Cerebellar nuclear complex (tissue), 1 donor: ENCODE data around the gene MYEF2.

Experiments
- DNase-seq, 2 experiments: peaks; one replicate each; lab custom pipeline; 2025; lab: John Stamatoyannopoulos, UW

The MYEF2 gene

GRCh38 chr15:48145923-48146322 lies 32.2 kb downstream of the MYEF2 start:
- no peak for DNase-seq

GRCh38 chr15:48144889-48145288 lies 33.2 kb downstream of the MYEF2 start:
- DNase-seq, result no peak

GRCh38 chr15:48143856-48144255 lies 34.2 kb downstream of the MYEF2 start:
- no peak for DNase-seq

GRCh38 chr15:48132874-48133273 lies 45.2 kb downstream of the MYEF2 start:
- no peak for DNase-seq

- DNase-seq, result no peak
These were observed 46.8 kb downstream of the MYEF2 start for GRCh38 chr15:48131324-48131723.

GRCh38 chr15:48126667-48127355 lies 51.3 kb downstream of the MYEF2 start:
- DNase-seq, result no peak

- no peak for DNase-seq
These were observed 56.2 kb downstream of the MYEF2 start for GRCh38 chr15:48121849-48122248.

- DNase-seq, result no peak
These were observed 57.4 kb downstream of the MYEF2 start, which contains the start of gene SLC24A5 for GRCh38 chr15:48120745-48121144. Gene SLC24A5 (plus strand): TSS chr15:48120990. CDS start chr15:48121045, 55 bp downstream.

- DNase-seq, result no peak
These were observed 58.8 kb downstream of the MYEF2 start for GRCh38 chr15:48119277-48119676.

GRCh38 chr15:48112242-48112641 lies 65.9 kb downstream of the MYEF2 start:
- no peak for DNase-seq

GRCh38 chr15:48109856-48110531 lies 68.1 kb downstream of the MYEF2 start:
- no peak for DNase-seq

- DNase-seq, result no peak
These were observed 68.9 kb downstream of the MYEF2 start for GRCh38 chr15:48109212-48109611.

- no peak for DNase-seq
These were observed 72.2 kb downstream of the MYEF2 start for GRCh38 chr15:48105936-48106335.

GRCh38 chr15:48103647-48104046 lies 74.4 kb downstream of the MYEF2 start:
- DNase-seq, result no peak

GRCh38 chr15:48102167-48102566 lies 75.9 kb downstream of the MYEF2 start:
- DNase-seq, result no peak

GRCh38 chr15:48101376-48101961 lies 76.6 kb downstream of the MYEF2 start:
- DNase-seq, result no peak

GRCh38 chr15:48097264-48097663 lies 80.8 kb downstream of the MYEF2 start:
- no peak for DNase-seq

- no peak for DNase-seq
These were observed 81.3 kb downstream of the MYEF2 start for GRCh38 chr15:48096813-48097212.

GRCh38 chr15:48096355-48096786 lies 81.7 kb downstream of the MYEF2 start:
- no peak for DNase-seq

GRCh38 chr15:48091522-48091921 lies 86.6 kb downstream of the MYEF2 start:
- no peak for DNase-seq

- no peak for DNase-seq
These were observed 87.4 kb downstream of the MYEF2 start for GRCh38 chr15:48090666-48091065.

GRCh38 chr15:48090115-48090514 lies 88.0 kb downstream of the MYEF2 start:
- DNase-seq, result no peak

GRCh38 chr15:48089702-48090101 lies 88.4 kb downstream of the MYEF2 start:
- no peak for DNase-seq
